Endothelial cell of umbilical vein (primary cell): Measurements from ENCODE around the gene ACTL10. TPM values are rescaled to one million over a fixed set of nuclear protein-coding genes. Genes with fewer than 3 reads are reported as not detected.

Experiments used
- BruUV-seq: library from RNA; stranded (reverse); fragments of 400-500 nt; replicated peaks from 2 replicates; lab custom pipeline; 2021; lab: Mats Ljungman, UMichigan
- CTCF ChIA-PET: fragments of 300-600, 350-600 bp; sonication (Branson Sonifier 250); formaldehyde crosslinking; loops from one replicate; lab custom pipeline; 2021; ENCODE audit warnings: antibody characterized with exemption, inconsistent platforms; lab: Charles Lee
- POLR2A ChIA-PET: fragments of 300-600, 350-600 bp; sonication (Branson Sonifier 250); formaldehyde crosslinking; loops from one replicate; lab custom pipeline; 2021; ENCODE audit warnings: antibody characterized with exemption, inconsistent platforms; lab: Charles Lee
- DNase-seq: peaks from one replicate; pipeline ENCODE4 v3.0.0-alpha.2; 2011; ENCODE audit warnings: low read depth, low spot score
- FAIRE-seq: peaks from 2 replicates; lab custom pipeline; 2011; peaks lifted over from hg19 to GRCh38; lab: Jason Lieb, UNC
- H2AFZ ChIP-seq: 2 replicates; pipeline ENCODE4 v1.6.0; 2012; ENCODE audit warnings: low read depth, low read length, control low read depth, inconsistent platforms
- H3K27ac ChIP-seq: 2 replicates; pipeline ENCODE4 v1.5.1; 2011; ENCODE audit warnings: low read depth, mild to moderate bottlenecking, control low read depth, low read length, moderate library complexity; ENCODE audit not compliant: insufficient read depth
- H3K27me3 ChIP-seq, 2 experiments: 2 replicates each; pipeline versions ENCODE4 v1.6.0 to v1.6.1; 2011; ENCODE audit warnings: low read length in 2 of 2, mixed read lengths in 1 of 2; ENCODE audit not compliant: control insufficient read depth in 2 of 2, insufficient read depth in 2 of 2
- H3K36me3 ChIP-seq, 2 experiments: 2 replicates in 1 of 2; 3 replicates in 1 of 2; pipeline ENCODE4 v1.5.1; 2011; ENCODE audit warnings: low read length in 2 of 2, mild to moderate bottlenecking in 1 of 2, moderate library complexity in 1 of 2; ENCODE audit not compliant: control insufficient read depth in 2 of 2, insufficient read depth in 2 of 2; ENCODE audit errors: extremely low read depth in 1 of 2
- H3K4me1 ChIP-seq: 3 replicates; pipeline ENCODE4 v1.5.1; 2011; ENCODE audit warnings: mild to moderate bottlenecking, low read length; ENCODE audit not compliant: control insufficient read depth, insufficient read depth; ENCODE audit errors: extremely low read depth
- H3K4me2 ChIP-seq: 2 replicates; pipeline ENCODE4 v1.6.1; 2011; ENCODE audit warnings: low read length, control low read depth, mixed read lengths; ENCODE audit not compliant: insufficient read depth
- H3K4me3 ChIP-seq, 3 experiments: fragments of 200-600 bp in 1 of 3; sonication (generic), shearing (Covaris generic) in 1 of 3; replicated peaks in 1 of 3; 2 replicates each; pipeline ENCODE4 v1.5.1; 2011 to 2016; ENCODE audit warnings: control low read depth in 3 of 3, low read length in 3 of 3, mild to moderate bottlenecking in 2 of 3, inconsistent platforms in 1 of 3, low read depth in 1 of 3, moderate library complexity in 1 of 3; ENCODE audit not compliant: insufficient read depth in 1 of 3
- H3K79me2 ChIP-seq: 2 replicates; pipeline ENCODE4 v1.6.0; 2012; ENCODE audit warnings: low read length, inconsistent platforms; ENCODE audit not compliant: control insufficient read depth, insufficient read depth
- H3K9ac ChIP-seq: replicated peaks from 2 replicates; pipeline ENCODE3; 2011; ENCODE audit warnings: low read length, control low read depth; ENCODE audit not compliant: insufficient read depth; ENCODE audit errors: extremely low read depth
- H3K9me1 ChIP-seq: replicated peaks from 3 replicates; pipeline ENCODE4 v1.6.0; 2011; ENCODE audit warnings: mild to moderate bottlenecking, low read length; ENCODE audit not compliant: control insufficient read depth, insufficient read depth; ENCODE audit errors: extremely low read depth
- H3K9me3 ChIP-seq: replicated peaks from 2 replicates; pipeline ENCODE4 v1.5.1; 2012; ENCODE audit warnings: low read length, inconsistent platforms; ENCODE audit not compliant: control insufficient read depth, insufficient read depth
- H4K20me1 ChIP-seq: replicated peaks from 2 replicates; pipeline ENCODE3; 2011; ENCODE audit warnings: mild to moderate bottlenecking, low read length; ENCODE audit not compliant: control insufficient read depth, insufficient read depth; ENCODE audit errors: extremely low read depth
- EZH2 ChIP-seq: IDR thresholded peaks from 2 replicates; pipeline ENCODE4 v1.6.1; 2012; ENCODE audit warnings: borderline replicate concordance, low read depth, mild to moderate bottlenecking, moderate library complexity, low read length, inconsistent platforms; ENCODE audit not compliant: severe bottlenecking
- FOS ChIP-seq: IDR thresholded peaks from 2 replicates; pipeline ENCODE4 v1.6.1; 2011; ENCODE audit warnings: mild to moderate bottlenecking, low read length, moderate library complexity, borderline replicate concordance; ENCODE audit not compliant: insufficient read depth
- GATA2 ChIP-seq: IDR thresholded peaks from 2 replicates; pipeline ENCODE4 v1.7.0; 2011; ENCODE audit warnings: low read depth, mild to moderate bottlenecking, moderate library complexity, mixed read lengths, low read length; ENCODE audit not compliant: insufficient read length, insufficient read depth
- JUN ChIP-seq: IDR thresholded peaks from 2 replicates; pipeline ENCODE4 v1.6.1; 2011; ENCODE audit warnings: borderline replicate concordance, low read depth; ENCODE audit not compliant: insufficient read length, insufficient read depth
- MAX ChIP-seq: IDR thresholded peaks from 2 replicates; pipeline ENCODE4 v1.6.1; 2011; ENCODE audit not compliant: insufficient read depth, insufficient read length
- MYC ChIP-seq: IDR thresholded peaks from one replicate; pipeline ENCODE4 v1.6.1; 2011; ENCODE audit warnings: mild to moderate bottlenecking, low read depth, low read length
- POLR2A ChIP-seq: IDR thresholded peaks from 2 replicates; pipeline ENCODE4 v1.6.1; 2012; ENCODE audit warnings: low read depth, mild to moderate bottlenecking, control low read depth, low read length
- POLR2AphosphoS5 ChIP-seq: IDR thresholded peaks from 2 replicates; pipeline ENCODE4 v1.6.1; 2012; ENCODE audit warnings: low read depth, mild to moderate bottlenecking, control low read depth, low read length, moderate library complexity; ENCODE audit not compliant: insufficient read depth
- dilution Hi-C: fragments of 300-500 bp; cut with MboI; formaldehyde crosslinking; loops from one replicate; pipeline ENCODE4 v1.15.0; 2019; ENCODE audit warnings: low sequenced_read_pairs; ENCODE audit not compliant: extremely low pct_ligation_motif_present
- intact Hi-C: fragments of 100-400 bp; cut with micrococcal nuclease; formaldehyde crosslinking; loops from one replicate; pipeline ENCODE4 v1.10.0; 2022
- polyA plus RNA-seq, 4 experiments: library from polyadenylated mRNA; depleted of rRNA in 3 of 4; stranded (reverse) in 3 of 4; unstranded in 1 of 4; fragments of >200 nt; gene quantifications; 2 replicates each; pipeline versions ENCODE4 v1.2.1 to v1.2.3, GENCODE V29; 2011 to 2012; ENCODE audit warnings: missing spikeins in 1 of 4
- total RNA-seq: library from RNA; stranded (reverse); gene quantifications from 2 replicates; pipeline ENCODE4 v1.2.3, GENCODE V29; 2021
- TF ChIP-seq, protein P1 (sequence below), 2 donors: IDR thresholded peaks; 1 replicate in 1 of 2; 2 replicates in 1 of 2; pipeline ENCODE4 v1.5.1; 2011; ENCODE audit warnings: low read length in 2 of 2, mild to moderate bottlenecking in 2 of 2, moderate library complexity in 2 of 2, control low read depth in 1 of 2, inconsistent platforms in 1 of 2, low read depth in 1 of 2; ENCODE audit not compliant: insufficient read depth in 1 of 2; ENCODE audit errors: extremely low read depth in 1 of 2

Gene ACTL10
- total and polyA plus RNA-seq, 2 donors (not counting 3 experiments of a cell fraction or from before 2014, with no cell fraction given) = 0.92 to 1.4 TPM

GRCh38 chr20:33660685-33661058, 6.1 kb upstream of the ACTL10 start:
- TF ChIP-seq, protein P1, sequence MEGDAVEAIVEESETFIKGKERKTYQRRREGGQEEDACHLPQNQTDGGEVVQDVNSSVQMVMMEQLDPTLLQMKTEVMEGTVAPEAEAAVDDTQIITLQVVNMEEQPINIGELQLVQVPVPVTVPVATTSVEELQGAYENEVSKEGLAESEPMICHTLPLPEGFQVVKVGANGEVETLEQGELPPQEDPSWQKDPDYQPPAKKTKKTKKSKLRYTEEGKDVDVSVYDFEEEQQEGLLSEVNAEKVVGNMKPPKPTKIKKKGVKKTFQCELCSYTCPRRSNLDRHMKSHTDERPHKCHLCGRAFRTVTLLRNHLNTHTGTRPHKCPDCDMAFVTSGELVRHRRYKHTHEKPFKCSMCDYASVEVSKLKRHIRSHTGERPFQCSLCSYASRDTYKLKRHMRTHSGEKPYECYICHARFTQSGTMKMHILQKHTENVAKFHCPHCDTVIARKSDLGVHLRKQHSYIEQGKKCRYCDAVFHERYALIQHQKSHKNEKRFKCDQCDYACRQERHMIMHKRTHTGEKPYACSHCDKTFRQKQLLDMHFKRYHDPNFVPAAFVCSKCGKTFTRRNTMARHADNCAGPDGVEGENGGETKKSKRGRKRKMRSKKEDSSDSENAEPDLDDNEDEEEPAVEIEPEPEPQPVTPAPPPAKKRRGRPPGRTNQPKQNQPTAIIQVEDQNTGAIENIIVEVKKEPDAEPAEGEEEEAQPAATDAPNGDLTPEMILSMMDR (IDR thresholded peaks at IDR 0.05; ENCODE audit: extremely low read depth in 1 of 2, insufficient read depth in 1 of 2, low read depth in 1 of 2, low read length in 2 of 2) = no peak
- TF ChIP-seq EZH2 (no peak), POLR2A (no peak), FOS (no peak)
- Histone ChIP-seq H3K9me1 (no peaks in the 10 kb centered on the region), H3K9me3 (no peaks in the 10 kb centered on the region), H3K9ac (no peak overlapping the region), H4K20me1 (no peaks in the 10 kb centered on the region), H2AFZ (no peak overlapping the region), H3K27ac (no peak overlapping the region), H3K36me3 (no peaks in the 10 kb centered on the region), H3K27me3 (no peaks in the 10 kb centered on the region), H3K79me2 (no peaks in the 10 kb centered on the region), H3K4me1 (peaks cover 11% of the 10 kb centered on the region), H3K4me2 (no peak overlapping the region), H3K4me3 (no peak overlapping the region)
- intact Hi-C loops (loop anchor here (10.0 kb wide), 1 partner anchor 334 kb away; the partner anchor contains the start of gene RALY), dilution Hi-C loops (no loop called here)
- ChIA-PET CTCF (interaction anchor here (1.1 kb wide), 1 partner anchor 15 kb away, joined by 3 read pairs; no protein-coding TSS in a partner anchor), POLR2A (no interaction called here)
- FAIRE-seq (no peak), DNase-seq (no peak)
- no TSS peak for BruUV-seq

DNA sequence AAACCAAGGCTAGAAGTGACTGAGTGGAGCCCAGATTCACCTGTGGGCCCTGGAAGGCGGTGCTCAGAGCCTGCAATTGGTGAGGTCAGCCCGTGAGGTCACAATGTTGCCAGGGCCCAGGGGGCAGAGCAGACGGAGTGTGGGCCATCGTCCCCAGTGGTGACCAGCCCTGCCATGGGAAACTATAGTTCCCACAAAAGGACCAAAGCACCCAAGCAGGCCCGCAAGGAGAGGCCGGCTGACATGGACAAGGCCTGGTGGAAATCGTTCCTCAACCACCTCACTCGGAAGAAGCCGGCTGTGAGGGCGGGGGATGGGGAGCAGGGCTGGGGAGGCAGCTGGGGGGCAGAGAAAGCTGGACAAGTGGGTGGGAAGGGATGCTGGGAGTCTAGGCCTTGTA, 4.6 kb upstream of the ACTL10 start, which contains the start of gene C20orf144:
TSS of gene C20orf144 (plus strand) at position 156 of the 400 bp plus-strand sequence. CDS start at position 175, 19 bp downstream.
- H3K4me3 ChIP-seq = peak within 1 kb of the TSS; percentile 56 to 75 (median 59)
- no TSS peak for BruUV-seq
- no peaks in the 10 kb centered on the region for H4K20me1 ChIP-seq
- TF ChIP-seq FOS (no peak), JUN (no peak), MYC (no peak), POLR2A (no peak), MAX (no peak), GATA2 (no peak), EZH2 (no peak), POLR2AphosphoS5 (no peak)
- TF ChIP-seq, protein P1 (IDR thresholded peaks at IDR 0.05; ENCODE audit: extremely low read depth in 1 of 2, insufficient read depth in 1 of 2, low read depth in 1 of 2, low read length in 2 of 2) = no peak
- H3K4me1 ChIP-seq = peaks cover 19% of the 10 kb centered on the region
- DNase-seq = no peak
- no peaks in the 10 kb centered on the region for H3K79me2 ChIP-seq
- no peak for FAIRE-seq
- POLR2A ChIA-PET = no interaction called here
- H3K27ac ChIP-seq = peak within 1 kb of the TSS; percentile 43
- H3K9me1 ChIP-seq = no peaks in the 10 kb centered on the region
- H3K36me3 ChIP-seq = no peaks in the 10 kb centered on the region
- peak within 1 kb of the TSS; percentile 80 for H2AFZ ChIP-seq
- CTCF ChIA-PET = no interaction called here
- H3K4me2 ChIP-seq = peak within 1 kb of the TSS; percentile 86
- H3K27me3 ChIP-seq = no peaks in the 10 kb centered on the region
- intact Hi-C loops = loop anchor here (10.0 kb wide), 1 partner anchor 333 kb away; the partner anchor contains the start of gene RALY
- dilution Hi-C loops = no loop called here
- H3K9ac ChIP-seq = no peak within 1 kb of the TSS
- no peaks in the 10 kb centered on the region for H3K9me3 ChIP-seq
